HG02798 (cell line): Measurements from ENCODE around the gene ARFIP1.

Source experiments
- ATAC-seq: cut with Tn5 transposase; IDR thresholded peaks from one replicate; pipeline ENCODE4 v1.9.1; 2021; ENCODE audit warnings: mild to moderate bottlenecking; ENCODE audit not compliant: unreplicated experiment, poor library complexity

Gene ARFIP1

GRCh38 chr4:152956147-152956546 is 176.4 kb downstream of the ARFIP1 start:
- ATAC-seq = no peak

GRCh38 chr4:152956650-152957436 is 177.1 kb downstream of the ARFIP1 start:
- no peak for ATAC-seq

DNA sequence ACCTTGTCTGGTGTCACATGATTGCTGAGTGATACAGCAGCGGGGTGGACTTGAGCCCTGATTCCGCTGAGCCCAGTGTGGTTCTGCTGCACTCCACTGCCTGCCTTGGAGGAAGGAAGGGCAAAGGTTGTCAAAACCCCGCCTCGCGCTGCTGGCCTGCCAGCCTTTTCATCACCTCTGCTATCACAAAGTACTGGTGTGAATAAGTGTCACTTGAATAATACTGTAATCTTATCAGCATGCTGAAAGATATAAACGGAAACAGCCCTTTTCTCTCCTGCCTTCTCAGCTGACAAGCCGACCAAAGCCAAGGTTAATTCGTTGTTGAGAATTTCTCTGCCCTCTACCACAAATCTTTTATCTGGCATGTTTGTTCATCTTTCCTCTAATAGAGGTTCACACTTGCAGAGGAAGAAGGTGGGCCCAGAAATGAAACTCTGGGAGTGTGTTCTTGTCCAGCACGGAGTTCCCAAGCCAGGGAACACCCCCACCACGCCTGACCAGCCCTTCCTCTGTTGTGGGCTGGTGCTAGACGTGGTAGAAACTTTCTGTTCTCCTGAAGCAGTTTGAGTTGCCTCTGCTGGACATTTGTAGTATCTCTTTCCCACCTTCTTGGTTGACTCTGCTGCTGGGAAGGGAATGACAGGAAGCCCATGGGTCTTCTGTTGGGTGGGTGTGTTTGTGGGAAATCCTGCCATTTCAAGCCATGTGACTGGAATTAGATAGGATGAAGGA is 177.8 kb downstream of the ARFIP1 start:
- ATAC-seq = no peak

DNA sequence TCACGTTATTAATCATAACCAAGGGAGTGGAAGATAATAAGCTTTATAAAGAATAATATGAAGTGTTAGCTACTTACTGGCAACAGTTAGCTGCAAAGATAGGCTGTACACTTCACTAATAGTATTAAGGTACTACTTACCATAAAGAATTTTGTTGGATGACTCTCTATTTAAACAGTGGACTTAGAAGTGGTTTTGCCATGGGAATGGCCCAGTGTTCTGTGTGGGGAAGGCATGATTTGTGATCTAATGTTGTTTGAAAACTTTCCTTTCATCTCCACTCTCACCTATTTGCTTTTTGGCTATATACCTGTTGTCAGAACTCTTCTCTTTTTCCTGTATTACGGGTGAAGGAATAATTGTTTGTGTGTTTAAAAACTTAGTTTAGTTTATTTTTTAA is 179.3 kb downstream of the ARFIP1 start:
- ATAC-seq = no peak

GRCh38 chr4:152960082-152960481 is 180.3 kb downstream of the ARFIP1 start:
- no peak for ATAC-seq

DNA sequence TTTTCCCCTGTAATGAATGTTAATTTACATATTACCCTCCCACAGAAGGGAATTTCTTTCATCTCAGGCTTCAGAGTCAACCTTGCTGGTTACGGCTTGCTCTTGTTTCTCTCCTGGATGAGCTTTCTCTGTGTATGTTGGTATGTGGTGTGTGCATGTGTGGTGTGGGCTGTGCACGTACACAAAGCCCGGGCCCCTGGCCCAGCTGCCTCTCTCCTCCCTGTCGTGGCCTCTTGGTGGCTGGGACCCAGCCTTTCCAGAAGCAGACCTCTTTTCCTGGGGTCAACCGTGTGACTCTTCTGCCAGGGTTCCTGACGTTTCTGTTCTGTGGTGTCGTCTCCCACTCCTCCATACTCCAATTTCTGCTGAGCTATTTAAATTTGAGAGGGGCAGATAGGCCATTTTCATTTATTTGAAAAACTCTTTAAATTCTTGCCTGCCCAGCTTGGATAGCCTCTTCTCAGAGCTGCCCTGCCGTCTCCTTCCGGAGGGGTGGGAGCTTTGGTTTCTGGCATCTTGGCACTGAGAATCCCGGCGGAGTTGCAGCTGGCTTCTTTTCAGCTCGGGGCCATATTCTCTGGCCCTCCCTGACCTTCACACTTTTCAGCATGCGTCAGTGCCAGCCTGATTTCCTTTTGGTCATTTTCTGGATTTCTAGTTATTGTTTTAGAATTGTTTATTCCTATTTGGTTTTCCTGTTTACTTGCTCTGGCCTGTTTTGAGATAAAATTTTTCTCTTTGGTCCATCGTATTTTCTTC is 181.4 kb downstream of the ARFIP1 start:
- ATAC-seq = no peak

- ATAC-seq = no peak
Observed at GRCh38 chr4:152961773-152962115, 182.0 kb downstream of the ARFIP1 start.
